CD4-positive, alpha-beta T cell (primary cell): ENCODE measurements around the gene STYXL1. TPM values are rescaled to one million over a fixed set of nuclear protein-coding genes. Genes with fewer than 3 reads are reported as not detected.

Source experiments
- ATAC-seq: fragments of 200-7000 bp; cut with Tn5 transposase; one replicate; pipeline ENCODE4 v1.10.0; 2022; ENCODE audit warnings: mild to moderate bottlenecking; ENCODE audit not compliant: poor library complexity
- CTCF ChIA-PET: fragments of 350-600 bp; sonication (Branson Sonifier 250); formaldehyde crosslinking; loops from one replicate; lab custom pipeline; 2021; ENCODE audit warnings: antibody characterized with exemption, inconsistent platforms; lab: Charles Lee
- POLR2A ChIA-PET: fragments of 350-600 bp; sonication (Branson Sonifier 250); formaldehyde crosslinking; loops from one replicate; lab custom pipeline; 2021; ENCODE audit warnings: antibody characterized with exemption, inconsistent platforms; lab: Charles Lee
- DNase-seq, 14 experiments: peaks; one replicate each; pipeline ENCODE4 v3.0.0-alpha.2; 2013 to 2020; ENCODE audit warnings: mixed read lengths in 2 of 14
- H3K27ac ChIP-seq, 2 donors: one replicate each; pipeline versions ENCODE4 v1.5.1 to v1.7.0; 2013; ENCODE audit warnings: low read length in 2 of 2, low read depth in 1 of 2, mild to moderate bottlenecking in 1 of 2
- H3K27me3 ChIP-seq, 2 experiments: 1 replicate in 1 of 2; 2 replicates in 1 of 2; pipeline versions ENCODE4 v1.6.1 to v1.7.0; 2013; ENCODE audit warnings: low read length in 2 of 2, control low read depth in 1 of 2, mild to moderate bottlenecking in 1 of 2, moderate library complexity in 1 of 2; ENCODE audit not compliant: insufficient read depth in 2 of 2, control insufficient read depth in 1 of 2
- H3K36me3 ChIP-seq: one replicate; pipeline ENCODE4 v1.6.1; 2013; ENCODE audit warnings: low read length, control low read depth; ENCODE audit not compliant: insufficient read depth
- H3K4me1 ChIP-seq: one replicate; pipeline ENCODE4 v1.6.1; 2013; ENCODE audit warnings: low read length, control low read depth; ENCODE audit not compliant: insufficient read depth
- H3K4me3 ChIP-seq: one replicate; pipeline ENCODE4 v1.5.1; 2013; ENCODE audit warnings: mild to moderate bottlenecking, low read length, moderate library complexity
- H3K9me3 ChIP-seq, 2 experiments: 1 replicate in 1 of 2; 2 replicates in 1 of 2; pipeline versions ENCODE4 v1.6.1 to v1.7.0; 2013; ENCODE audit warnings: low read length in 2 of 2, mild to moderate bottlenecking in 2 of 2, control low read depth in 1 of 2, moderate library complexity in 1 of 2; ENCODE audit not compliant: control insufficient read depth in 1 of 2, insufficient read depth in 1 of 2
- H3K27ac Mint-ChIP-seq: one replicate; pipeline ENCODE4 v1.8.0; 2020; ENCODE audit warnings: mixed read lengths
- H3K27me3 Mint-ChIP-seq: one replicate; pipeline ENCODE4 v1.8.0; 2021; ENCODE audit warnings: mixed read lengths
- H3K36me3 Mint-ChIP-seq: one replicate; pipeline ENCODE4 v1.8.0; 2021; ENCODE audit warnings: low read depth, mixed read lengths
- H3K4me1 Mint-ChIP-seq: one replicate; pipeline ENCODE4 v1.8.0; 2021; ENCODE audit warnings: low read depth, mixed read lengths
- H3K4me3 Mint-ChIP-seq: one replicate; pipeline ENCODE4 v1.8.0; 2020; ENCODE audit warnings: mild to moderate bottlenecking, mixed read lengths
- H3K9me3 Mint-ChIP-seq: one replicate; pipeline ENCODE4 v1.8.0; 2020; ENCODE audit warnings: mixed read lengths
- CTCF ChIP-seq: fragments of 200-600 bp; IDR thresholded peaks from one replicate; pipeline ENCODE4 v1.8.0; 2022; ENCODE audit warnings: antibody characterized with exemption, mild to moderate bottlenecking
- intact Hi-C, 2 experiments: fragments of 100-400 bp; cut with DNase I in 1 of 2; cut with micrococcal nuclease in 1 of 2; formaldehyde crosslinking; loops; one replicate each; pipeline versions ENCODE4 v1.15.1 to v1.9.0; 2023 to 2025; cut with DNase I, micrococcal nuclease
- total RNA-seq, 174 experiments: library from RNA in 2 of 174; stranded (reverse) in 2 of 174; gene quantifications; one replicate each; pipeline ENCODE4 v1.2.3 and lab custom pipeline; 2021 to 2026

STYXL1 gene
- total RNA-seq, 2 experiments from 2014 or later, result 8.4 to 8.5 TPM

DNA sequence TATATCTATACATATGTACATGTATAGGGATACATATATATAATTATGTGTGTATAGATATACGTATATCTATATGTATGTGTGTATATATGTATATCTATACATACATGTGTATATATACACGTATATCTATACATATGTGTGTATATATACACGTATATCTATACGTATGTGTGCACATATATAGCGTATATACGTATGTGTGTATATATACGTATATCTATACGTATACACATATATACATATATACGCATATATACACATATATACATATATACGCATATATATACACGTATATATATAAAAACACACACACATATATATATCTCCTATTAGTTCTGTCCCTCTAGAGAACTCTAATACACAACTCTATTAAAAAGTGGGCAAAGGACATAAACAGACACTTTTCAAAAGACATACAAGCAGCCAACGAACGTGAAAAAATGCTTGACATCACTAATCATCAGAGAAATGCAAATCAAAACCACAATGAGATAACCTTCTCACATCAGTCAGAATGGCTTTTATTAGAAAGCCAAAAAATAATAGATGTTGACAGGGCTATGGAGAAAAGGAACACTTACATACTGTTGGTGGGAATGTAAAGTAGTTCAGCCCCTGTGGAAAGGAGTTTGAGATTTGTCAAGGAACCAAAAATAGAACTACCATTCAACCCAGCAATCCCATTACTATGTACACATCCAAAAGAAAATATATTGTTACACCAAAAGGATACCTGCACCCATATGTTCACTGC lies 31.4 kb downstream of the STYXL1 start:
- POLR2A ChIA-PET, result no interaction called here
- intact Hi-C loops, result no loop called here

DNA sequence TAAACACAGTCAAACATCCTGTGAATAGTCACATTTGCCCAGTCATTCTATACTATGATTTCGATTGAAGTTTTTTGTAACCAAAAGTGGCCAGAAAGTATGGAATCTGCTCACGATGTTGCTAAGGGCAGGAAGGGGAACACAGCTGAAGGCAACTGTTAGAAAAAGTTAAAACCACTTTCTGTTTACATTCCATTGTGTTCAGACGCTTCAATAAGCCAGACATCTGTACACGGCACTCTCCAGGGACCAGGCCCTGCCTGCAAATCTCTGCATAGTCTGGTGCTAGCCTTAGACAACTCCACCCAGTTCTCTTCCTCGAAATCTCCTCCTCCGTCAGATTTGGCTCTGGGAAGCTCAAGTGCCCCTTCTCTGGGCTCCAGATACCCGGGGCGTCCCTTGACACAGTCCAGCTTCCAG lies 36.3 kb downstream of the STYXL1 start:
- H3K4me3 ChIP-seq, result no peak overlapping the region
- H3K36me3 ChIP-seq, result peaks cover 15% of the 10 kb centered on the region
- ChIA-PET CTCF (interaction anchor here (3.2 kb wide), 1 partner anchor 9 kb away, joined by 17 read pairs; no protein-coding TSS in a partner anchor), POLR2A (interaction anchor here (4.0 kb wide), 1 partner anchor 96 kb away, joined by 16 read pairs; the partner anchor contains the start of gene POR)
- no peaks in the 10 kb centered on the region for H3K9me3 Mint-ChIP-seq
- H3K27ac Mint-ChIP-seq, result no peak overlapping the region
- no peaks in the 10 kb centered on the region for H3K27me3 Mint-ChIP-seq
- H3K9me3 ChIP-seq, result no peaks in the 10 kb centered on the region
- H3K27me3 ChIP-seq, result no peaks in the 10 kb centered on the region
- peaks cover 29% of the 10 kb centered on the region for H3K4me1 ChIP-seq
- H3K36me3 Mint-ChIP-seq, result peaks cover 38% of the 10 kb centered on the region
- H3K4me3 Mint-ChIP-seq, result no peak overlapping the region
- no peak for TF ChIP-seq CTCF
- peaks cover 34% of the 10 kb centered on the region for H3K4me1 Mint-ChIP-seq
- ATAC-seq (no peak), DNase-seq (no peak)
- intact Hi-C loops, result no loop called here
- H3K27ac ChIP-seq, result no peak overlapping the region

More for the DNA sequence above, 31.4 kb downstream of the STYXL1 start:
- Mint-ChIP-seq H3K9me3 (no peaks in the 10 kb centered on the region), H3K36me3 (peaks cover 56% of the 10 kb centered on the region), H3K27me3 (no peaks in the 10 kb centered on the region), H3K4me3 (no peak overlapping the region), H3K27ac (no peak overlapping the region), H3K4me1 (peaks cover 8% of the 10 kb centered on the region)
- H3K27ac ChIP-seq, result no peak overlapping the region
- H3K36me3 ChIP-seq, result peaks cover 15% of the 10 kb centered on the region
- ATAC-seq, result no peak
- CTCF ChIA-PET, result no interaction called here
- no peak overlapping the region for H3K4me3 ChIP-seq
- no peaks in the 10 kb centered on the region for H3K27me3 ChIP-seq
- no peaks in the 10 kb centered on the region for H3K9me3 ChIP-seq
- DNase-seq, result no peak
- no peak for TF ChIP-seq CTCF
- peaks cover 11% of the 10 kb centered on the region for H3K4me1 ChIP-seq

DNA sequence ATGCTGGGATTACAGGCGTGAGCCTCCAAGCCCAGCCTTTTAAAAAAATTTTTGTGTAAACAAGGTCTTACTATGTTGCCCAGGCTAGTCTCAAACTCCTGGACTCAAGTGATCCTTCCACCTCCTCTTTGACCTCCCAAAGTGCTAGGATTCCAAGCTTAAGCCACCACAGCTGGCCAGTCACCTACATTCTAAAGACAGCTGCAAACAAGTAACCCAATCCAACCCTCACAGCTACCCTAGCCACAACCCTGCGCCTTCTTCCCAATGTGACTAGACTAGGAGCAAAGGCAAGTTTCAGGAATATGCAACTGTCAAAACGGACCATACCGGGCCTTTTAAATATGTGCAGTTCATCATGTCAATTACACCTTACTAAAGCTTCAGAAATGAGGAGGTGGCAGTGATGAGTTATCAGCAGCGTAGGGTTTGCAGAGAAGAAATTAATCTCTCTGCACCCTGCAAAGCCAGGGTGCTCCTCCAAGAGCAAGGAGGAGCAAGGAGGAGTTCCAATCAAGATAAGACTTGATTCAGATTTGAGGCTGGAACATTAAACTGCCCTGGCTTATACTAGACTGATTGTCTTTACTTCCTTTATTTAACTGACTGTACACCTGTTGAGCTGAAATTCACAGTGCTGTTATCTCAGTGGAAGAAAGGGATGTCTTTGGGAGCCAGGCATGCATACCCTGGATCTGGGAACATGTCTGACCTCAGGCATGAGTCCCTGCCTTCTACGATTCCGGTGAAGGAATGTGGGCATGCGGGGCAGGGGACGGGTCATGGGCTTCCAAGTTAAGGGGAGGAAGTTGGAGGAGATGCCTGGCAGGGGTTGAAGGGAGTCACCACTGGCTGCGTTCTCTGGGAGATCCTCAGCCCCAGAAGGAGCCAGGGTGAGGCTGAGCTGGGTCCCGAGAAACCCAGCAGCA lies 37.9 kb downstream of the STYXL1 start:
- peaks cover 13% of the 10 kb centered on the region for H3K36me3 ChIP-seq
- Mint-ChIP-seq H3K27ac (peak overlapping the region; percentile 34), H3K4me1 (peaks cover 34% of the 10 kb centered on the region), H3K27me3 (no peaks in the 10 kb centered on the region), H3K9me3 (no peaks in the 10 kb centered on the region), H3K4me3 (peak overlapping the region; percentile 54), H3K36me3 (peaks cover 34% of the 10 kb centered on the region)
- ChIA-PET CTCF (interaction anchor here (3.2 kb wide), 1 partner anchor 10 kb away, joined by 17 read pairs; no protein-coding TSS in a partner anchor), POLR2A (interaction anchor here (2.0 to 4.0 kb wide), 2 partner anchors 10 to 95 kb away, joined by 7 to 16 read pairs; partner anchors contain the start of gene POR)
- intact Hi-C loops, result loop anchor here in 1 of 2 experiments (5.0 kb wide), 1 partner anchor 128 kb away; no protein-coding TSS in a partner anchor
- H3K27ac ChIP-seq, result no peak overlapping the region
- no peak for ATAC-seq
- peaks cover 29% of the 10 kb centered on the region for H3K4me1 ChIP-seq
- no peak overlapping the region for H3K4me3 ChIP-seq
- DNase-seq, result no peak
- H3K9me3 ChIP-seq, result no peaks in the 10 kb centered on the region
- H3K27me3 ChIP-seq, result no peaks in the 10 kb centered on the region
- TF ChIP-seq CTCF, result no peak
